Measurements from ENCODE around the gene UBXN7.
"Not testable (repeated sequence)": the region's sequence is repeated elsewhere in the genome, so short reads cannot be mapped to it uniquely, and the experiment has no call there.

The UBXN7 gene

DNA sequence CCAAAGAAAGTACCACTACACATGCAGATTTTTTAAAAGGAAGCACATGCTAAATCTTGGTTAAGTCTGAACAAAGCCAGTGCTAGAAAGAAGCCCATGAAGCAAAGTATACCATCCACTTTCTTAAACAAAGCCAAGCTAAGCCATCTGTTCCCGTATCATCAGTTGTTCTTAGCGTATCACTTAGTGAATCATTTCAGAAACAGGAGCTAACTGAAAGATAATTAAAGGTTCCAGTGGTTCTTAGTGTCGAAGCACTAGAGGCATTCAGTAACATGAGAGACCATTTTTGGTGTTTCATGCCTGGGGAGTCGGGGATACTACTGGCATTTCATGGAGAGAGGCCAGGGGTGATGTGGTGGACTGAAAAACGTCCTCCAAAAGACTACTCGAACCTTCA, 12.8 kb downstream of the UBXN7 start:
- no peak for DNase-seq (ENCODE audit: extremely low read depth in 1 of 2, low read depth in 1 of 2)

DNA sequence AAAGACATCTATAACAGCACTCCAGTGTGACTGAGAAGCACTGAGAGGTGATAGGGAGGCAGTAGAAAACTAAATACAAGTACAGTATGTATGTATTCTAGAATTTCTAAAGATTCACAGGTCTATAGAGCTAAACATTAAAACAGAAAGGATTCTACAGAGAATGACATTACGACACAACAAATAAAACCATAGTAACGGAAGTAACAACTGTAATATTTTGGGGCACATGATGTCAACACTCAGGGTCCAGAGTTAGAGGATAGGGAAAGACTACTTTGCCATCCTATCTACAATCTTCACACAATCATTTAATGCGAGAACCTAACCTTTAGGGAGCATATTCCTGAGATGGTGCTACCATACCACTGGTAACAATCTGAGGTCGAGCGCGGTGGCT, 13.6 kb downstream of the UBXN7 start:
- DNase-seq (ENCODE audit: extremely low read depth in 1 of 2, low read depth in 1 of 2): no peak

- no peak for DNase-seq (ENCODE audit: extremely low read depth in 1 of 2, low read depth in 1 of 2)
Observed at GRCh38 chr3:196414469-196414868, 17.8 kb downstream of the UBXN7 start.

DNA sequence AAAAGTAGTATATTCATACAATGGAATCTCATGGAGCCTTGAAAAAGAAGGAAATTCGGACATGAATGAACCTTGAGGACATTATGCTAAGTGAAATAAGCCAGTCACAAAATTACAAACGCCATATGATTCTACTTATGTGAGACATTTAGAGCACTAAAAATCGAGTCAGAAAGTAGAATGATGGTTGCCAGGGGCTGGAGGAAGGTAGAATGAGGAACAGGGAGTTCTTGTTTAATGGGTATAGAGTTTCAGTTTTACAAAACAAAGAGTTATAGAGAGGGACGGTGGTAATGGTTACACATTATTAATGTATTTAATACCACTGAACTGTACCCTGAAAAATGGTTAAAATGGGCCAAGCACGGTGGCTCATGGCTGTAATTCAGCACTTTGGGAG, 19.5 kb downstream of the UBXN7 start:
- DNase-seq (ENCODE audit: extremely low read depth in 1 of 2, low read depth in 1 of 2): no peak

DNA sequence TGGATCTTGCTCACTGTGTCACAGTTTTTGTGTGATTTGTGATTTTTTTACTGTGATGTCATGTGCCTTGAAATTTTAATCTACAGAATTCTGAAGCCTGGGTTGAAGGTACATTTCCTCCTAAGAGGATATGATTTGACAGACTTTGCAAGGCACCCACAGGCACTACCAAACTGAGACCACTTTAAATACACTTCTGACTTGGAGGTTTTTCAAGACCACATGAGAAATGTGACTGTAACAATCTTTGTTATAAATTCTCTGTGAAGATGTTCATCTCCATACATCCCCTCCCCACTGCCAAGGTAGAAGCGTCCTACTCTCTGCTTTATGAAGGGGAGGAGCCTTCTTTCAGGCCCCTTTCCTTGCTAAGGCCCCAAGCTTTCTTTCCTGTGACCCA, 22.8 kb downstream of the UBXN7 start:
- no peak for DNase-seq (ENCODE audit: extremely low read depth in 1 of 2, low read depth in 1 of 2)

GRCh38 chr3:196408565-196409300, 23.5 kb downstream of the UBXN7 start:
- DNase-seq (ENCODE audit: extremely low read depth in 1 of 2, low read depth in 1 of 2): no peak

GRCh38 chr3:196406811-196407470, 25.3 kb downstream of the UBXN7 start:
- no peak for DNase-seq (ENCODE audit: extremely low read depth in 1 of 2, low read depth in 1 of 2)

GRCh38 chr3:196400331-196400730, 31.9 kb downstream of the UBXN7 start:
- no peak for DNase-seq (ENCODE audit: extremely low read depth in 1 of 2, low read depth in 1 of 2)

GRCh38 chr3:196399485-196399945, 32.7 kb downstream of the UBXN7 start:
- no peak for DNase-seq (ENCODE audit: extremely low read depth in 1 of 2, low read depth in 1 of 2)

GRCh38 chr3:196398782-196399181, 33.4 kb downstream of the UBXN7 start:
- DNase-seq (ENCODE audit: extremely low read depth in 1 of 2, low read depth in 1 of 2): no peak

DNA sequence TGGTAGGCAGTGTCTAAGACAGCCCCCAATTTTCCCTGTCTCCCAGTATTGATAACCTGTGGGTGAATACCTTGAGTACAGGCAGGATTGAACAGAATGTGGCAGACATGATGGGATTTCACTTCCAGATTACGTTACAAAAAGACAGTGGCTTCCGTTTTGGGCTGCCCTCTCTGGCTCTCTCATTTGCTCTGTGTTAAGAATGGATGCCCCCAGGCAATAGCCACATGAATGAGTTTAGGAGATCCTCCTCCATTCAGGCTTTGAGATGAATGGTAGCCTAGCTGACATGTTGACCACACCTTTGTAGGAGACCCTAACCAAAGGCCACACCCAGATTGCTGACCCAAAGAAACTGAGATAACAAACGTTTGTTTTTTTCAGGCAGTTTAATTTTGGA, 34.3 kb downstream of the UBXN7 start:
- DNase-seq (ENCODE audit: extremely low read depth in 1 of 2, low read depth in 1 of 2): no peak

GRCh38 chr3:196390116-196390515, 42.1 kb downstream of the UBXN7 start:
- DNase-seq (ENCODE audit: extremely low read depth in 1 of 2, low read depth in 1 of 2): no peak

DNA sequence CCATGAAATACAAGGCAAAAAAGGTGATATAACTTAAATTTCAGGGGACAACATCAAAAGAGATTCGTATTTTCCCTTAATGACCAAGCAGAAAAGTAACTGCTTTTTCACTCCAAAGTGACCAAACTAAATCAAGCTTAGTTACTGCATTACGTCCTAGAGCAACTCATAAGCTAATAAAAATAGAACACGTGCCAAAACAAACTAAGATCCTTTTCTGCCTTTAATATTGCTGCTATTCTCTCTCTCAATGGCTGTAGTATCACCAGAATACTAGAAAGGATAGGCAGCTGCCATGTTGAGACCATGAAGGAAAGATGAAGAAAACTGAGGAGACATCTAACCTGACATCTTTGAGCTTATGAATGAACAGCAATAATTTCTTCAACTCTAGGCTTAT, 43.3 kb downstream of the UBXN7 start:
- no peak for DNase-seq (ENCODE audit: extremely low read depth in 1 of 2, low read depth in 1 of 2)

GRCh38 chr3:196387941-196388340, 44.3 kb downstream of the UBXN7 start:
- not testable (repeated sequence) for DNase-seq (ENCODE audit: extremely low read depth in 1 of 2, low read depth in 1 of 2)

DNA sequence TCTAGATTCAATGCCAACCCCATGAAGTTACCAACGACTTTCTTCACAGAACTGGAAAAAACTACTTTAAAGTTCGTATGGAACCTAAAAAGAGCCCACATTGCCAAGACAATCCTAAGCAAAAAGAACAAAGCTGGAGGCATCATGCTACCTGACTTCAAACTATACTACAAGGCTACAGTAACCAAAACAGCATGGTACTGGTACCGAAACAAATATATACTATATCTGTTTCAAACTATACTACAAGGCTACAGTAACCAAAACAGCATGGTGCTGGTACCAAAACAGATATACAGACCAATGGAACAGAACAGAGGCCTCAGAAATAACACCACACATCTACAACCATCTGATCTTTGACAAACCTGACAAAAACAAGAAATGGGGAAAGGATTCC, 45.4 kb downstream of the UBXN7 start:
- DNase-seq (ENCODE audit: extremely low read depth in 1 of 2, low read depth in 1 of 2): not testable (repeated sequence)

DNA sequence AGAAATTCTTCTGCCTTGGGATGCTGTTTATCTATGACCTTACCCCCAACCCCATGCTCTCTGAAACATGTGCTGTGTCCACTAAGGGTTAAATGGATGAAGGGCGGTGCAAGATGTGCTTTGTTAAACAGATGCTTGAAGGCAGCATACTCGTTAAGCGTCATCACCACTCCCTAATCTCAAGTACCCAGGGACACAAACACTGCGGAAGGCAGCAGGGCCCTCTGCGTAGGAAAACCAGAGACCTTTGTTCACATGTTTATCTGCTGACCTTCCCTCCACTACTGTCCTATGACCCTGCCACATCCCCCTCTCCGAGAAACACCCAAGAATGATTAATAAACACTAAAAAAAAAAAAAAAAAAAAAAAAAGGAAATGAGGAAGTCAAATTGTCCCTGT, 46.2 kb downstream of the UBXN7 start:
- DNase-seq (ENCODE audit: extremely low read depth in 1 of 2, low read depth in 1 of 2): not testable (repeated sequence)

DNA sequence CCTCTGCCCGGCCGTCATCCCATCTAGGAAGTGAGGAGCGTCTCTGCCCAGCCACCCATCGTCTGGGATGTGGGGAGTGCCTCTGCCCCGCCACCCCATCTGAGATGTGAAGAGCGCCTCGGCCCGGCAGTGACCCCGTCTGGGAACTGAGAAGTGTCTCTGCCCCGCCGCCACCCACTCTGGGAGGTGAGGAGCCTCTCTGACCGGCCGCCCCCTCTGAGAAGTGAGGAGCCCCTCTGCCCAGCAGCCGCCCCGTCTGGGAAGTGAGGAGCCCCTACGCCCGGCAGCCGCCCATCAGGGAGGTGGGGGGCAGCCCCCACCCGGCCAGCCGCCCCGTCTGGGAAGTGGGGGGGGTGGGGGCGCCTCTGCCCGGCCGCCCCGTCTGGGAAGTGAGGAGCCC, 46.8 kb downstream of the UBXN7 start:
- not testable (repeated sequence) for DNase-seq (ENCODE audit: extremely low read depth in 1 of 2, low read depth in 1 of 2)

DNA sequence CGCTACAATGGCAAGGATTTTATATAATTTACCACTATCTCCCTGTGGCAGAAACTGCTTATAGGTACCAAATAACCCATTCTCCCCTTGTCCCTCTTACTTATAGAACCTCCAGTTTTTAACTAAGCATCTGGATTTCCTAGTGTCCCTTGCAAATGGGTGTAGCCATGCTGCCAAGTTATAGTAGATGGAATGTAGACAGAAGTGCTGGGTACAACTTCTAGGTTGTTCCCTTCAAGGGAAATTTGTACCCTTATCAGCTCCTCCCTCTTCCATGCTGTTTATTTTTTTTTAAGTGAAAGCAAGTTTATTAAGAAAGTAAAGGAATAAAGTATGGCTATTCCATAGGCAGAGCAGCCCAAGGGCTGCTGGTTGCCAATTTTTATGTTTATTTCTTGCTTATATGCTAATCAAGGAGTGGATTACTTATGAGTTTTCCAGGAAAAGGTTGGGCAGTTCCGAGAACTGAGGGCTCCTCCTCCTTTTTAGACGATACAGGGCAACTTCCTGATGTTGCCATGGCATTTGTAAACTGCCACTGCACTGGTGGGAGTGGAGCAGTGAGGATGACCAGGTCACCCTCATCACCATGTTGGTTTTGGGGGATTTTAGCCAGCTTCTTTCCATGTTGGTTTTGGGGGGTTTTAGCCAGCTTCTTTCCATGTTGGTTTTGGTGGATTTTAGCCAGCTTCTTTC, 53.9 kb downstream of the UBXN7 start:
- no peak for DNase-seq (ENCODE audit: extremely low read depth in 1 of 2, low read depth in 1 of 2)

DNA sequence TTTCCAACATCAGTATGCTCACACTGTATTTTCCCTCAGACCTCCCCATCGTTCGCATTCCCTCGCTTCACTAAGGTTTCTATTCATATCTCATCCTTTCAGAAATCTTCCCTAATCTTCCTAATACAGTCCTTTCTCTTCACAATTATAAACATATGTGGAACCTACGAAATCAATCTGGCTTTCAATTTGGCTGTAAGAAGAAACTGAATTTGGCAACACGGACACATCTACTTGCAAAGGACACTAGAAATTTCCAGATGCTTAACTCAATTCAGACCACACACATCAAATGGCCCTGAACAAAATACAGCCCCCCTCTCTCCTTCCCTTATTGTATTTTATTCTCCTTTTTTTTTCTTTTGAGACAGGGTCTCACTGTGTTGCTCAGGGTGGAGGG, 54.9 kb downstream of the UBXN7 start:
- no peak for DNase-seq (ENCODE audit: extremely low read depth in 1 of 2, low read depth in 1 of 2)

DNA sequence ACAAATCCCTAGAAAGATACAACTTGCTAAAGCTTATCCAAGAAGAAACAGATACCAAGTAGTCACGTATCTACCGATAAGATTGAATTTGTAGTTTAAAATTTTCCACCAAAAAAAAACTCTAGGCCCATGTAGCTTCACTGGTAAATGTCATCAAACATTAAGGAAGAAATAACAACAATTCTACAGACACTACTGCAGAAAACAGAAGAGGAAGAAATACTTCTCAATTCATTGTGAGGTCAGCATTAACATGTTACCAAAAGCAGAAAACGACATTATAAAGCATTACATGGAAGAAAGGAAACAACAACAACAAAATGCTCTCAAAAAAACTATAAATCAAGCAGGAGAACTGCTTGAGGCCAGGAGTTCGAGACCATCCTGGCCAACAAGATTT, 66.5 kb downstream of the UBXN7 start:
- no peak for DNase-seq (ENCODE audit: extremely low read depth in 1 of 2, low read depth in 1 of 2)

DNA sequence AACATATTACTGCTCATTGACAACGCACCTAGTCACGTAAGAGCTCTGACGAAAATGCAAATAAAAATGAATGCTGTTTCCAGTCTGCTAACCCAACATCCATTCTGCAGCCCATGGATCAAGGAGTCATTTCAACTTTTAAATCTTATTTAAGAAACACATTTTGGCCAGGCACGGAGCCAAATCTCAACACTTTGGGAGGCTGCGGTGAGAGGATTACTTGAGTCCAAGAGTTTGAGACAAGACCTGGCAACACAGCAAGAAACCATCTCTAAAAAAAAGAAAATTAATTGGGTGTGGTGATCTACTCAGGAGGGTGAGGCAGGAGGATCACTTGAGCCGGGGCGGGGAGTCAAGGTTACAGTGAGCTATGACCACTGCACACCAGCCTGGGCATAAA, 71.6 kb downstream of the UBXN7 start:
- no peak for DNase-seq (ENCODE audit: extremely low read depth in 1 of 2, low read depth in 1 of 2)

DNA sequence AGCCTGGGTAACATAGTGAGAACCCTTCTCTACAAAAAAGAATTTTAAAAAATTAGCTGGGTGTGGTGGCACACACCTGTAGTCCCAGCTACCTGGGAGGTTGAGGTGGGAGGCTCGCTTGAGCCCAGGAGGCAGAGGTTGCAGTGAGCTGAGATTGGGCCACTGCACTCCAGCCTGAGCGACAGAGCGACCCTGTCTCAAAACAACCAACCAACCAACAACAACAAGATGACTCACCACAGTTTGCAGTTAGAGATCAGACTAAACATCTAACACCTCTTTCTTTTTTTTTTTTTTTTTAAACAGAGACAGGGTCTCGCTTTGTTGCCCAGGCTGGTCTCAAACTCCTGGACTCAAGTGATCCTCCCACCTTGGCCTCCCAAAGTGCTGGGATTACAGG, 73.7 kb downstream of the UBXN7 start:
- DNase-seq (ENCODE audit: extremely low read depth in 1 of 2, low read depth in 1 of 2): not testable (repeated sequence)

Data from stimulated activated CD8-positive, alpha-beta memory T cell treated with anti-CD3 and anti-CD28 coated beads, Interleukin-7, amount 100 ng/mL, for 48 hours (primary cell).